Measurements from ENCODE around the gene EPHB2.

GRCh38 chr1:22708777-22709176 is 1.9 kb upstream of the EPHB2 start:
- no peak for TF ChIP-seq CTCF (IDR thresholded peaks at IDR 0.05)
- no peak for TF ChIP-seq POLR2AphosphoS5 (IDR thresholded peaks at IDR 0.05)
- TF ChIP-seq POLR2A (IDR thresholded peaks at IDR 0.05) = no peak

All from sigmoid colon (tissue), 4 donors.